Breast epithelium (tissue), 4 donors: ENCODE measurements around the gene ZG16. TPM values are rescaled to one million over a fixed set of nuclear protein-coding genes. Genes with fewer than 3 reads are reported as not detected.

ENCODE experiments used
- DNase-seq, 2 donors: peaks; one replicate each; pipeline ENCODE4 v3.0.0-alpha.2; 2019; ENCODE audit warnings: low spot score in 2 of 2
- H3K27ac ChIP-seq, 2 donors: fragments of 200-600 bp; sonication (generic) in 1 of 2; one replicate each; pipeline ENCODE4 v1.5.1; 2016 to 2019; ENCODE audit warnings: mild to moderate bottlenecking in 1 of 2
- H3K27me3 ChIP-seq, 2 donors: fragments of 200-600 bp; sonication (generic) in 1 of 2; one replicate each; pipeline versions ENCODE4 v1.5.1 to v1.6.0; 2017 to 2019; ENCODE audit warnings: control low read depth in 1 of 2, mild to moderate bottlenecking in 1 of 2
- H3K36me3 ChIP-seq: fragments of 200-600 bp; one replicate; pipeline ENCODE4 v1.5.1; 2019
- H3K4me1 ChIP-seq, 2 donors: fragments of 200-600 bp; sonication (generic); one replicate each; pipeline ENCODE4 v1.5.1; 2016 to 2019; ENCODE audit warnings: control low read depth in 1 of 2
- H3K4me3 ChIP-seq, 3 donors: fragments of 200-600 bp; sonication (generic); 1 replicate in 2 of 3; 2 replicates in 1 of 3; pipeline ENCODE4 v1.5.1; 2016 to 2019; ENCODE audit warnings: mild to moderate bottlenecking in 3 of 3, moderate library complexity in 2 of 3
- H3K9me3 ChIP-seq, 2 donors: fragments of 200-600 bp; sonication (generic) in 1 of 2; one replicate each; pipeline ENCODE4 v1.5.1; 2016 to 2019; ENCODE audit warnings: control low read depth in 1 of 2
- CTCF ChIP-seq, 3 donors: fragments of 450-650 bp; IDR thresholded peaks; one replicate each; pipeline ENCODE4 v1.5.1; 2016 to 2017; ENCODE audit warnings: antibody characterized with exemption in 3 of 3, mild to moderate bottlenecking in 3 of 3, moderate library complexity in 3 of 3
- POLR2A ChIP-seq: fragments of 450-650 bp; IDR thresholded peaks from one replicate; pipeline ENCODE4 v1.6.1; 2016; ENCODE audit warnings: antibody characterized with exemption, mild to moderate bottlenecking, moderate library complexity
- POLR2AphosphoS5 ChIP-seq, 3 donors: sonication (generic); formaldehyde crosslinking; IDR thresholded peaks; one replicate each; pipeline ENCODE4 v1.6.1; 2017; ENCODE audit warnings: antibody characterized with exemption in 3 of 3
- intact Hi-C: fragments of 100-400 bp; cut with DNase I; formaldehyde crosslinking; loops from one replicate; pipeline ENCODE4 v1.15.1; 2023; ENCODE audit warnings: low total_unique reads
- total RNA-seq, 3 donors: library from RNA; depleted of rRNA; stranded (reverse); fragments of >200 nt; gene quantifications; one replicate each; pipeline ENCODE4 v1.1.0, GENCODE V29; 2016

The ZG16 gene
- total RNA-seq, 3 donors from 2014 or later: 0.33 TPM; not detected in 2

- Histone ChIP-seq H3K4me3 (peak overlapping the region; percentile 63 to 84 (median 83)), H3K27me3 (no peaks in the 10 kb centered on the region), H3K4me1 (peaks cover 8 to 31% of the 10 kb centered on the region in 2 donors), H3K9me3 (no peaks in the 10 kb centered on the region), H3K27ac (peak overlapping the region; percentile 89 to 99), H3K36me3 (no peaks in the 10 kb centered on the region)
- intact Hi-C loops: loop anchor here (10.0 kb wide), 1 partner anchor 57 kb away; the partner anchor contains the start of gene CDIPT
- DNase-seq: peak; percentile 86 to 91
- peak; percentile 79 to 88 (median 84) for TF ChIP-seq POLR2AphosphoS5 (IDR thresholded peaks at IDR 0.05)
- TF ChIP-seq POLR2A: peak; percentile 29
- peak; percentile 13 to 61 (median 47) for TF ChIP-seq CTCF (IDR thresholded peaks at IDR 0.05)
Observed at GRCh38 chr16:29807426-29808218, 29.6 kb downstream of the ZG16 start.

DNA sequence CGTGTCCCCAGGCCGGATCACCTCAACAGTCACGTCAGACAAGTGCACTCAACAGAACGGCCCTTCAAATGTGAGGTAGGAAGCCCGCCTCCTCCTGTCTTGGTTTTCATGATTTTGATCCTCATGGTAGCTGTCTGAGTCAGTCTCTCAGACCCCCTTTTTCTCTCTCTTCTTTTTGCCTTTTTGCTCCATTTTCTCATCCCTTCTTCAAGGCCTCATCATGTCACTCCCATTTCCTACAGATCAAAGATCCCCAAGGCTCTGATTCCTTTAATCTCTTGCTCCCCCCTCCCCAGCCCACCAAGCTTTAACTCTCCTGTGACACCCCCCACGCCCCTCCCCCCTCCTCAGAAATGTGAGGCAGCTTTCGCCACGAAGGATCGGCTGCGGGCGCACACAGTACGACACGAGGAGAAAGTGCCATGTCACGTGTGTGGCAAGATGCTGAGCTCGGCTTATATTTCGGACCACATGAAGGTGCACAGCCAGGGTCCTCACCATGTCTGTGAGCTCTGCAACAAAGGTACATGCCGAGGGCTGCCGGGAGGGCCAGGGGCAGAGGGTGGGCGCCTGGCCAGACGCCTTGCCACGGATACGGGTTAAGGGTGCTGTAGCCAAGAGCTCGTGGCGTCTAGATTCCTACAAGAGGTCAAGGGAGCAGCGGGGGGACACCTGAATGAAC, 30.3 kb downstream of the ZG16 start:
- Histone ChIP-seq H3K4me3 (peak overlapping the region; percentile 63 to 84 (median 83)), H3K36me3 (no peaks in the 10 kb centered on the region), H3K9me3 (no peaks in the 10 kb centered on the region), H3K27me3 (no peaks in the 10 kb centered on the region), H3K27ac (peak overlapping the region; percentile 89 to 99), H3K4me1 (peaks cover 8 to 31% of the 10 kb centered on the region in 2 donors)
- intact Hi-C loops: loop anchor here (10.0 kb wide), 1 partner anchor 56 kb away; the partner anchor contains the start of gene CDIPT
- TF ChIP-seq POLR2A (no peak), CTCF (IDR thresholded peaks at IDR 0.05) (no peak), POLR2AphosphoS5 (IDR thresholded peaks at IDR 0.05) (no peak)
- DNase-seq: no peak

DNA sequence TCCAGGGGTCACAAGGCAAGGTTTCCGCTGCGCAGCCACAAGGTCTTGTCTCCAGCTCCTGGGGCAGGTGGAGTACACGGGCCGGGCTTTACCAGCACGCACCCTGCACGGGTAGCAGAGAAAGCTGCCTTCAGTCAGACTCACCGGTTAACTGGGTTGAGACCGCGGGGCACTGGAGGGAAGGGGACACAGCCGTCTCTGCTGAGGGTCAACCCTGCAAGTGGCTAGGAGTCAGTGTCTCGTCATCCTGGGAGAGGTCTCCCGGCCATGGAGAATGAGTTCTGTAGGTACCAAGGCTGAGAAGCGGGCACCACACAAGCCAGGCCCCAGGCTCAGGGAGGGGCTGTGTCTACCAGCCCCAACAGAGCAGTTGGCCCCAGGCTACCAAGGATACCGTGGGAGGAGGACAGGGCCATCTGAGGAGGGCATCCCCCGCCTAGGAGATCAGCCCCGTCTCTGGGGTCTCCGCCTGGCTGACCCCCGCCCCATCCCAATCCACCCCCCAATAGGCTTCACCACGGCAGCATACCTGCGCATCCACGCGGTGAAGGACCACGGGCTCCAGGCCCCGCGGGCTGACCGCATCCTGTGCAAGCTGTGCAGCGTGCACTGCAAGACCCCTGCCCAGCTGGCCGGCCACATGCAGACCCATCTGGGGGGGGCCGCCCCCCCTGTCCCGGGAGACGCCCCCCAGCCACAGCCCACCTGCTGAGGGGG, 31.1 kb downstream of the ZG16 start:
- H3K9me3 ChIP-seq: no peaks in the 10 kb centered on the region
- H3K4me1 ChIP-seq: peaks cover 8 to 26% of the 10 kb centered on the region in 2 donors
- peak overlapping the region; percentile 89 to 99 for H3K27ac ChIP-seq
- H3K4me3 ChIP-seq: peak overlapping the region in 2 of 3 donors; percentile 83 to 84
- no peak for TF ChIP-seq POLR2AphosphoS5 (IDR thresholded peaks at IDR 0.05)
- no peak for TF ChIP-seq CTCF (IDR thresholded peaks at IDR 0.05)
- no peak for TF ChIP-seq POLR2A
- DNase-seq: no peak
- no peaks in the 10 kb centered on the region for H3K27me3 ChIP-seq
- H3K36me3 ChIP-seq: no peaks in the 10 kb centered on the region
- intact Hi-C loops: loop anchor here (10.0 kb wide), 1 partner anchor 56 kb away; the partner anchor contains the start of gene CDIPT

- Histone ChIP-seq H3K4me3 (no peak overlapping the region), H3K27me3 (no peaks in the 10 kb centered on the region), H3K9me3 (no peaks in the 10 kb centered on the region), H3K27ac (peak overlapping the region; percentile 89 to 99), H3K4me1 (peaks cover 8 to 23% of the 10 kb centered on the region in 2 donors), H3K36me3 (no peaks in the 10 kb centered on the region)
- intact Hi-C loops: loop anchor here (10.0 kb wide), 1 partner anchor 55 kb away; the partner anchor contains the start of gene CDIPT
- no peak for DNase-seq
- TF ChIP-seq POLR2A (no peak), CTCF (IDR thresholded peaks at IDR 0.05) (no peak), POLR2AphosphoS5 (IDR thresholded peaks at IDR 0.05) (no peak)
Observed at GRCh38 chr16:29809850-29810698, 32.0 kb downstream of the ZG16 start.
